Measurements from ENCODE around the gene MRC1.

MRC1 gene

GRCh38 chr10:17795813-17796594 is 13.1 kb upstream of the MRC1 start:
- DNase-seq, result no peak

GRCh38 chr10:17801507-17801906 is 7.6 kb upstream of the MRC1 start:
- no peak for DNase-seq

- DNase-seq, result no peak
Observed at GRCh38 chr10:17802350-17802749, 6.8 kb upstream of the MRC1 start.

- DNase-seq, result no peak
Observed at GRCh38 chr10:17802976-17803375, 6.2 kb upstream of the MRC1 start.

GRCh38 chr10:17805330-17805729 is 3.8 kb upstream of the MRC1 start:
- DNase-seq, result no peak

- DNase-seq, result peak; percentile 3
Observed at GRCh38 chr10:17805921-17806577, 3.1 kb upstream of the MRC1 start.

GRCh38 chr10:17811146-17811865 is 2.2 kb downstream of the MRC1 start:
- DNase-seq, result no peak

- no peak for DNase-seq
Observed at GRCh38 chr10:17814973-17815372, 5.8 kb downstream of the MRC1 start.

GRCh38 chr10:17816199-17816598 is 7.1 kb downstream of the MRC1 start:
- no peak for DNase-seq

- DNase-seq, result peak; percentile 1
Observed at GRCh38 chr10:17817316-17817715, 8.2 kb downstream of the MRC1 start.

- no peak for DNase-seq
Observed at GRCh38 chr10:17817790-17818189, 8.6 kb downstream of the MRC1 start.

- no peak for DNase-seq
Observed at GRCh38 chr10:17819836-17820235, 10.7 kb downstream of the MRC1 start.

- DNase-seq, result no peak
Observed at GRCh38 chr10:17820943-17821342, 11.8 kb downstream of the MRC1 start.

- no peak for DNase-seq
Observed at GRCh38 chr10:17821893-17822292, 12.7 kb downstream of the MRC1 start.

GRCh38 chr10:17831341-17831740 is 22.2 kb downstream of the MRC1 start:
- DNase-seq, result no peak

- no peak for DNase-seq
Observed at GRCh38 chr10:17831896-17832295, 22.7 kb downstream of the MRC1 start.

- no peak for DNase-seq
Observed at GRCh38 chr10:17833656-17834055, 24.5 kb downstream of the MRC1 start.

- DNase-seq, result no peak
Observed at GRCh38 chr10:17835688-17836087, 26.5 kb downstream of the MRC1 start.

GRCh38 chr10:17836942-17837341 is 27.8 kb downstream of the MRC1 start:
- DNase-seq, result no peak

GRCh38 chr10:17838080-17838648 is 29.0 kb downstream of the MRC1 start:
- no peak for DNase-seq

- DNase-seq, result no peak
Observed at GRCh38 chr10:17841050-17841449, 31.9 kb downstream of the MRC1 start.

- DNase-seq, result no peak
Observed at GRCh38 chr10:17842641-17843040, 33.5 kb downstream of the MRC1 start.

- peak; percentile 3 for DNase-seq
Observed at GRCh38 chr10:17847585-17848296, 38.6 kb downstream of the MRC1 start.

Measured in NCI-H1105 treated with DMSO at 0.1 percent for 48 hours (cell line).